Endothelial cell of umbilical vein (primary cell): Measurements from ENCODE around the gene BCL2L13. TPM values are rescaled to one million over a fixed set of nuclear protein-coding genes. Genes with fewer than 3 reads are reported as not detected.

Experiments
- BruUV-seq: library from RNA; stranded (reverse); fragments of 400-500 nt; replicated peaks from 2 replicates; lab custom pipeline; 2021; lab: Mats Ljungman, UMichigan
- CTCF ChIA-PET: fragments of 300-600, 350-600 bp; sonication (Branson Sonifier 250); formaldehyde crosslinking; loops from one replicate; lab custom pipeline; 2021; ENCODE audit warnings: antibody characterized with exemption, inconsistent platforms; lab: Charles Lee
- POLR2A ChIA-PET: fragments of 300-600, 350-600 bp; sonication (Branson Sonifier 250); formaldehyde crosslinking; loops from one replicate; lab custom pipeline; 2021; ENCODE audit warnings: antibody characterized with exemption, inconsistent platforms; lab: Charles Lee
- DNase-seq: peaks from one replicate; pipeline ENCODE4 v3.0.0-alpha.2; 2011; ENCODE audit warnings: low read depth, low spot score
- FAIRE-seq: peaks from 2 replicates; lab custom pipeline; 2011; peaks lifted over from hg19 to GRCh38; lab: Jason Lieb, UNC
- H2AFZ ChIP-seq: 2 replicates; pipeline ENCODE4 v1.6.0; 2012; ENCODE audit warnings: low read depth, low read length, control low read depth, inconsistent platforms
- H3K27ac ChIP-seq: 2 replicates; pipeline ENCODE4 v1.5.1; 2011; ENCODE audit warnings: low read depth, mild to moderate bottlenecking, control low read depth, low read length, moderate library complexity; ENCODE audit not compliant: insufficient read depth
- H3K27me3 ChIP-seq, 2 experiments: 2 replicates each; pipeline versions ENCODE4 v1.6.0 to v1.6.1; 2011; ENCODE audit warnings: low read length in 2 of 2, mixed read lengths in 1 of 2; ENCODE audit not compliant: control insufficient read depth in 2 of 2, insufficient read depth in 2 of 2
- H3K36me3 ChIP-seq, 2 experiments: 2 replicates in 1 of 2; 3 replicates in 1 of 2; pipeline ENCODE4 v1.5.1; 2011; ENCODE audit warnings: low read length in 2 of 2, mild to moderate bottlenecking in 1 of 2, moderate library complexity in 1 of 2; ENCODE audit not compliant: control insufficient read depth in 2 of 2, insufficient read depth in 2 of 2; ENCODE audit errors: extremely low read depth in 1 of 2
- H3K4me1 ChIP-seq: 3 replicates; pipeline ENCODE4 v1.5.1; 2011; ENCODE audit warnings: mild to moderate bottlenecking, low read length; ENCODE audit not compliant: control insufficient read depth, insufficient read depth; ENCODE audit errors: extremely low read depth
- H3K4me2 ChIP-seq: 2 replicates; pipeline ENCODE4 v1.6.1; 2011; ENCODE audit warnings: low read length, control low read depth, mixed read lengths; ENCODE audit not compliant: insufficient read depth
- H3K4me3 ChIP-seq, 3 experiments: fragments of 200-600 bp in 1 of 3; sonication (generic), shearing (Covaris generic) in 1 of 3; replicated peaks in 1 of 3; 2 replicates each; pipeline ENCODE4 v1.5.1; 2011 to 2016; ENCODE audit warnings: control low read depth in 3 of 3, low read length in 3 of 3, mild to moderate bottlenecking in 2 of 3, inconsistent platforms in 1 of 3, low read depth in 1 of 3, moderate library complexity in 1 of 3; ENCODE audit not compliant: insufficient read depth in 1 of 3
- H3K79me2 ChIP-seq: 2 replicates; pipeline ENCODE4 v1.6.0; 2012; ENCODE audit warnings: low read length, inconsistent platforms; ENCODE audit not compliant: control insufficient read depth, insufficient read depth
- H3K9ac ChIP-seq: replicated peaks from 2 replicates; pipeline ENCODE3; 2011; ENCODE audit warnings: low read length, control low read depth; ENCODE audit not compliant: insufficient read depth; ENCODE audit errors: extremely low read depth
- H3K9me1 ChIP-seq: replicated peaks from 3 replicates; pipeline ENCODE4 v1.6.0; 2011; ENCODE audit warnings: mild to moderate bottlenecking, low read length; ENCODE audit not compliant: control insufficient read depth, insufficient read depth; ENCODE audit errors: extremely low read depth
- H3K9me3 ChIP-seq: replicated peaks from 2 replicates; pipeline ENCODE4 v1.5.1; 2012; ENCODE audit warnings: low read length, inconsistent platforms; ENCODE audit not compliant: control insufficient read depth, insufficient read depth
- H4K20me1 ChIP-seq: replicated peaks from 2 replicates; pipeline ENCODE3; 2011; ENCODE audit warnings: mild to moderate bottlenecking, low read length; ENCODE audit not compliant: control insufficient read depth, insufficient read depth; ENCODE audit errors: extremely low read depth
- EZH2 ChIP-seq: IDR thresholded peaks from 2 replicates; pipeline ENCODE4 v1.6.1; 2012; ENCODE audit warnings: borderline replicate concordance, low read depth, mild to moderate bottlenecking, moderate library complexity, low read length, inconsistent platforms; ENCODE audit not compliant: severe bottlenecking
- FOS ChIP-seq: IDR thresholded peaks from 2 replicates; pipeline ENCODE4 v1.6.1; 2011; ENCODE audit warnings: mild to moderate bottlenecking, low read length, moderate library complexity, borderline replicate concordance; ENCODE audit not compliant: insufficient read depth
- GATA2 ChIP-seq: IDR thresholded peaks from 2 replicates; pipeline ENCODE4 v1.7.0; 2011; ENCODE audit warnings: low read depth, mild to moderate bottlenecking, moderate library complexity, mixed read lengths, low read length; ENCODE audit not compliant: insufficient read length, insufficient read depth
- JUN ChIP-seq: IDR thresholded peaks from 2 replicates; pipeline ENCODE4 v1.6.1; 2011; ENCODE audit warnings: borderline replicate concordance, low read depth; ENCODE audit not compliant: insufficient read length, insufficient read depth
- MYC ChIP-seq: IDR thresholded peaks from one replicate; pipeline ENCODE4 v1.6.1; 2011; ENCODE audit warnings: mild to moderate bottlenecking, low read depth, low read length
- POLR2A ChIP-seq: IDR thresholded peaks from 2 replicates; pipeline ENCODE4 v1.6.1; 2012; ENCODE audit warnings: low read depth, mild to moderate bottlenecking, control low read depth, low read length
- POLR2AphosphoS5 ChIP-seq: IDR thresholded peaks from 2 replicates; pipeline ENCODE4 v1.6.1; 2012; ENCODE audit warnings: low read depth, mild to moderate bottlenecking, control low read depth, low read length, moderate library complexity; ENCODE audit not compliant: insufficient read depth
- dilution Hi-C: fragments of 300-500 bp; cut with MboI; formaldehyde crosslinking; loops from one replicate; pipeline ENCODE4 v1.15.0; 2019; ENCODE audit warnings: low sequenced_read_pairs; ENCODE audit not compliant: extremely low pct_ligation_motif_present
- intact Hi-C: fragments of 100-400 bp; cut with micrococcal nuclease; formaldehyde crosslinking; loops from one replicate; pipeline ENCODE4 v1.10.0; 2022
- polyA plus RNA-seq, 4 experiments: library from polyadenylated mRNA; depleted of rRNA in 3 of 4; stranded (reverse) in 3 of 4; unstranded in 1 of 4; fragments of >200 nt; gene quantifications; 2 replicates each; pipeline versions ENCODE4 v1.2.1 to v1.2.3, GENCODE V29; 2011 to 2012; ENCODE audit warnings: missing spikeins in 1 of 4
- total RNA-seq: library from RNA; stranded (reverse); gene quantifications from 2 replicates; pipeline ENCODE4 v1.2.3, GENCODE V29; 2021
- TF ChIP-seq, protein P1 (sequence below), 2 donors: IDR thresholded peaks; 1 replicate in 1 of 2; 2 replicates in 1 of 2; pipeline ENCODE4 v1.5.1; 2011; ENCODE audit warnings: low read length in 2 of 2, mild to moderate bottlenecking in 2 of 2, moderate library complexity in 2 of 2, control low read depth in 1 of 2, inconsistent platforms in 1 of 2, low read depth in 1 of 2; ENCODE audit not compliant: insufficient read depth in 1 of 2; ENCODE audit errors: extremely low read depth in 1 of 2
- TF ChIP-seq, protein P2 (sequence below): IDR thresholded peaks from 2 replicates; pipeline ENCODE4 v1.6.1; 2011; ENCODE audit not compliant: insufficient read depth, insufficient read length

The BCL2L13 gene
- total and polyA plus RNA-seq, 2 donors (not counting 3 experiments of a cell fraction or from before 2014, with no cell fraction given), result 28.1 to 36.2 TPM

DNA sequence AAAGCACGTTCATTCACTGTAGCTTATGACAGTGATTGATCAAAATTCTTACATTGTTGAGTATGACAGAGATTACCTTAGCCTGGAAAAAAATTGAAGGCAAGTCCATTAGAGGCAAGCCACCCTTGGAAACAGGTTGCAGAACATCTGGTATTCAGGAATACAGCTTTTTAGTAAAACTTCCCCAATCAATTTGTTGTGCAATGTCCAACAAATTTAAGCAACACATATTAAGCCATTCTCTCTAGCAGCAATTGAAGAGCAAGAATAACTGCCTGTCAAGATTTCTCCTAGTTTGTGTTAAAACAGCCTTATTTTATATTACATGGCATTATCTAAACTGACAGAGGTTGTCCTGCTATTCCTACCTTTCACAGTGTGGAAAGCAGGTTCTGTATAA lies 37.0 kb downstream of the BCL2L13 start:
- BruUV-seq, result no TSS peak
- intact Hi-C loops, result no loop called here
- H4K20me1 ChIP-seq, result peaks cover 2% of the 10 kb centered on the region
- no peak overlapping the region for H3K4me2 ChIP-seq
- H3K27me3 ChIP-seq, result no peaks in the 10 kb centered on the region
- ChIA-PET POLR2A (no interaction called here), CTCF (interaction anchor here (1.1 kb wide), 1 partner anchor 13 kb away, joined by 3 read pairs; no protein-coding TSS in a partner anchor)
- no peak overlapping the region for H3K27ac ChIP-seq
- TF ChIP-seq JUN, result no peak
- no peak for TF ChIP-seq MYC
- no peak for TF ChIP-seq POLR2A
- no peak for TF ChIP-seq FOS
- no peak for TF ChIP-seq GATA2
- TF ChIP-seq, protein P1, sequence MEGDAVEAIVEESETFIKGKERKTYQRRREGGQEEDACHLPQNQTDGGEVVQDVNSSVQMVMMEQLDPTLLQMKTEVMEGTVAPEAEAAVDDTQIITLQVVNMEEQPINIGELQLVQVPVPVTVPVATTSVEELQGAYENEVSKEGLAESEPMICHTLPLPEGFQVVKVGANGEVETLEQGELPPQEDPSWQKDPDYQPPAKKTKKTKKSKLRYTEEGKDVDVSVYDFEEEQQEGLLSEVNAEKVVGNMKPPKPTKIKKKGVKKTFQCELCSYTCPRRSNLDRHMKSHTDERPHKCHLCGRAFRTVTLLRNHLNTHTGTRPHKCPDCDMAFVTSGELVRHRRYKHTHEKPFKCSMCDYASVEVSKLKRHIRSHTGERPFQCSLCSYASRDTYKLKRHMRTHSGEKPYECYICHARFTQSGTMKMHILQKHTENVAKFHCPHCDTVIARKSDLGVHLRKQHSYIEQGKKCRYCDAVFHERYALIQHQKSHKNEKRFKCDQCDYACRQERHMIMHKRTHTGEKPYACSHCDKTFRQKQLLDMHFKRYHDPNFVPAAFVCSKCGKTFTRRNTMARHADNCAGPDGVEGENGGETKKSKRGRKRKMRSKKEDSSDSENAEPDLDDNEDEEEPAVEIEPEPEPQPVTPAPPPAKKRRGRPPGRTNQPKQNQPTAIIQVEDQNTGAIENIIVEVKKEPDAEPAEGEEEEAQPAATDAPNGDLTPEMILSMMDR (IDR thresholded peaks at IDR 0.05; ENCODE audit: extremely low read depth in 1 of 2, insufficient read depth in 1 of 2, low read depth in 1 of 2, low read length in 2 of 2), result no peak
- TF ChIP-seq, protein P2, sequence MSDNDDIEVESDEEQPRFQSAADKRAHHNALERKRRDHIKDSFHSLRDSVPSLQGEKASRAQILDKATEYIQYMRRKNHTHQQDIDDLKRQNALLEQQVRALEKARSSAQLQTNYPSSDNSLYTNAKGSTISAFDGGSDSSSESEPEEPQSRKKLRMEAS, result no peak
- TF ChIP-seq EZH2, result no peak
- TF ChIP-seq POLR2AphosphoS5, result no peak
- H3K79me2 ChIP-seq, result no peaks in the 10 kb centered on the region
- no peak for FAIRE-seq
- no peak for DNase-seq
- H3K4me3 ChIP-seq, result no peak overlapping the region
- H3K4me1 ChIP-seq, result no peaks in the 10 kb centered on the region
- H3K9me3 ChIP-seq, result no peaks in the 10 kb centered on the region
- H3K9ac ChIP-seq, result no peak overlapping the region
- no peaks in the 10 kb centered on the region for H3K9me1 ChIP-seq
- dilution Hi-C loops, result no loop called here
- H2AFZ ChIP-seq, result no peak overlapping the region
- H3K36me3 ChIP-seq, result no peaks in the 10 kb centered on the region
